Activated B cell treated with CpG ODN at 0.5 μM for 24 hours (primary cell): Measurements from ENCODE around the gene MAPK12. TPM values are rescaled to one million over a fixed set of nuclear protein-coding genes. Genes with fewer than 3 reads are reported as not detected.

Experiments
- ATAC-seq: fragments of 200-7000 bp; cut with Tn5 transposase; one replicate; pipeline ENCODE4 v1.10.0; 2021; ENCODE audit warnings: low read depth, mild to moderate bottlenecking, moderate library complexity
- CTCF ChIA-PET: fragments of 350-600 bp; sonication (Branson Sonifier 250); formaldehyde crosslinking; loops from one replicate; lab custom pipeline; 2021; ENCODE audit warnings: antibody characterized with exemption; lab: Charles Lee
- POLR2A ChIA-PET: fragments of 350-600 bp; sonication (Branson Sonifier 250); formaldehyde crosslinking; loops from one replicate; lab custom pipeline; 2021; ENCODE audit warnings: antibody characterized with exemption; lab: Charles Lee
- DNase-seq: peaks from one replicate; pipeline ENCODE4 v3.0.0; 2022
- H3K27ac Mint-ChIP-seq: one replicate; pipeline ENCODE4 v1.8.0; 2020; ENCODE audit warnings: mixed read lengths
- H3K27me3 Mint-ChIP-seq: one replicate; pipeline ENCODE4 v1.8.0; 2021; ENCODE audit warnings: mixed read lengths
- H3K36me3 Mint-ChIP-seq: one replicate; pipeline ENCODE4 v1.8.0; 2021; ENCODE audit warnings: low read depth, mixed read lengths
- H3K4me1 Mint-ChIP-seq: one replicate; pipeline ENCODE4 v1.8.0; 2021; ENCODE audit warnings: mixed read lengths
- H3K4me3 Mint-ChIP-seq: one replicate; pipeline ENCODE4 v1.8.0; 2020; ENCODE audit warnings: mild to moderate bottlenecking, mixed read lengths
- H3K9me3 Mint-ChIP-seq: one replicate; pipeline ENCODE4 v1.8.0; 2020; ENCODE audit warnings: mixed read lengths
- intact Hi-C: fragments of 100-400 bp; cut with micrococcal nuclease; formaldehyde crosslinking; loops from one replicate; pipeline ENCODE4 v1.15.1; 2024
- total RNA-seq: library from RNA; stranded (reverse); gene quantifications from 2 replicates; pipeline ENCODE4 v1.2.3, GENCODE V29; 2022
- TF ChIP-seq, protein P1 (sequence below): fragments of 200-600 bp; IDR thresholded peaks from one replicate; pipeline ENCODE4 v1.8.0; 2022; ENCODE audit warnings: antibody characterized with exemption, mild to moderate bottlenecking

Gene MAPK12
- total RNA-seq, 1 donor from 2014 or later, result 4.4 TPM

DNA sequence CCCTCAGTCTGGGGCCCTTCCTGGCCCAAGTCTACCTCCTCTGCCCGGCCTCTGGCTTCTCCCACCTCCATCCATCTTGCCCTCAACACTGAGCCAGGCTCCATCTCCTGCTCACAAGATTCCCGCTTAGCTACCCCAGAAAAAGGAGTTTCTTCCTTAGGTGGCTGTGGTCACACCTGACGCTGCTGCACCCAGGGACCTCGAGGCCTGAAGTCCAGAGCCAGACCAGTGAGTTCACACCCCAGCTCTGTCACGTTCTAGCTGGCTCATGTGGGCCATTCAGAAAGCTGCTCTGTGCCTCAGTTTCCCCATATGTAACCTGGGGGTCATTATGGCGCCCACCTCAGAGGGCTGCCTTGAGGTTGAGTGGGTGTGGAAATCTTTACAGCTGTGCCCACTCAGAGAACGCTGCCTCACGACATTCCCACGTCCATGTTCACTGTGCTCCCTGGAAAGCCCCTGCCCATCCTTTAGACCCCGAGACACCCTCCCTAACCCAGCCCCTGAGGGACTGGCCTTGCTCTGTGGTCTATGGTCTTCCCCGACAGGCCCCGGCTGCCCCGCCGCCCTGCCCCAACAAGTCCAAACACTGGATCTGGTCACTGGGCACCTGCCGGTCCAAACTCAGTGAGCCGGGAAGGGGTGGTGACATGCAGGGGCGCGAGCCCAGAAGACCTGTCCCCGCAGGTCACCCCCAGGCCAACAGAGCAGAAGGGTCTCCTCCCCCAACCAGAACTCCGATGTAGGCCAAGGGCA lies 36.2 kb upstream of the MAPK12 start:
- Mint-ChIP-seq H3K27me3 (peaks cover 4% of the 10 kb centered on the region), H3K9me3 (no peaks in the 10 kb centered on the region), H3K4me3 (no peak overlapping the region), H3K36me3 (no peaks in the 10 kb centered on the region), H3K27ac (no peak overlapping the region), H3K4me1 (peaks cover 53% of the 10 kb centered on the region)
- ATAC-seq (no peak), DNase-seq (no peak)
- ChIA-PET CTCF (no interaction called here), POLR2A (no interaction called here)
- intact Hi-C loops, result no loop called here
- TF ChIP-seq, protein P1, sequence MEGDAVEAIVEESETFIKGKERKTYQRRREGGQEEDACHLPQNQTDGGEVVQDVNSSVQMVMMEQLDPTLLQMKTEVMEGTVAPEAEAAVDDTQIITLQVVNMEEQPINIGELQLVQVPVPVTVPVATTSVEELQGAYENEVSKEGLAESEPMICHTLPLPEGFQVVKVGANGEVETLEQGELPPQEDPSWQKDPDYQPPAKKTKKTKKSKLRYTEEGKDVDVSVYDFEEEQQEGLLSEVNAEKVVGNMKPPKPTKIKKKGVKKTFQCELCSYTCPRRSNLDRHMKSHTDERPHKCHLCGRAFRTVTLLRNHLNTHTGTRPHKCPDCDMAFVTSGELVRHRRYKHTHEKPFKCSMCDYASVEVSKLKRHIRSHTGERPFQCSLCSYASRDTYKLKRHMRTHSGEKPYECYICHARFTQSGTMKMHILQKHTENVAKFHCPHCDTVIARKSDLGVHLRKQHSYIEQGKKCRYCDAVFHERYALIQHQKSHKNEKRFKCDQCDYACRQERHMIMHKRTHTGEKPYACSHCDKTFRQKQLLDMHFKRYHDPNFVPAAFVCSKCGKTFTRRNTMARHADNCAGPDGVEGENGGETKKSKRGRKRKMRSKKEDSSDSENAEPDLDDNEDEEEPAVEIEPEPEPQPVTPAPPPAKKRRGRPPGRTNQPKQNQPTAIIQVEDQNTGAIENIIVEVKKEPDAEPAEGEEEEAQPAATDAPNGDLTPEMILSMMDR, result no peak

DNA sequence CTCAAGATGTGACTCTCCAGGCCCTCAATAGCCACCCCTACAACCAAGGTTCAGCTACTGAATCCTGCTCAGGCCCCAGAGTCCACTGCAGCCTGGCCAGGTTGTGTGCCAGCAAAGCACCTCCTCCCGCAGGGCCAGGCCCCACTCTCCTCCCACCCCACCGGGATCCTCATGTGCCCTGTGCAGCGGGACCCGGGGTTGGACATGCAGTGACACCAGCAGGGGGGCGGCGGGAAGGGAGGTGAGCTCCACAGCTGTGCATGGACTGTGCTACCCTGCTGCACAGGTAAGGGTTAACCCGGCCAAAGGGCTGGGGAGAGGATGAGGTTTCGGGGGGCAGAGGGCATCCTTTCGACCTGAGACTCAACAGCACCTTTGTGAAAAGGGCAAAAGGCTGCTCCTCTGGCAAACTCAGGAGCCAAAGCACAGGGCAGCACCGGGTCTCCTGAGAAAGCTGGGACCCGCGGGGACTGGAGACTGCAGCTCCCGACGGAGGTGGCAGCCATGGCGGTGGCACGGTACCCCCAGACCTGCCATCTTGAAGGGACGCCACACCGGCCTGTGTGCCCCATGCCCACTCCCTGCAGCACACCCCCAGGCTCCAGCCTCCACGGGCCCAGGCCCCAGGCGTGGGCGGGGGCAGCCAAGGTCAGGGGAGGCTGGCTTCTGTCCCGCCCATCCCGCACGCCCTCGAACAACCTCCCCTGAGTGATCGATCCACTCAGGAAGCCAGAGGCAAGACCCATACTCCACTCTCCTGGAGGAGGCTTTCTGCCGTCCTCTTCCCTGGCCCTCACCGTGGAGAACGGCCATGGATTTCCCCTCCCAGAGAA lies 35.4 kb upstream of the MAPK12 start:
- no peak for ATAC-seq
- Mint-ChIP-seq H3K9me3 (no peaks in the 10 kb centered on the region), H3K4me3 (no peak overlapping the region), H3K4me1 (peaks cover 54% of the 10 kb centered on the region), H3K27ac (no peak overlapping the region), H3K27me3 (peaks cover 8% of the 10 kb centered on the region), H3K36me3 (no peaks in the 10 kb centered on the region)
- ChIA-PET POLR2A (interaction anchor here (0.6 to 6.5 kb wide), 5 partner anchors 9 to 362 kb away, joined by 3 to 74 read pairs (median 5); partner anchors contain the start of gene PLXNB2), CTCF (no interaction called here)
- DNase-seq, result no peak
- intact Hi-C loops, result no loop called here
- TF ChIP-seq, protein P1, result no peak

DNA sequence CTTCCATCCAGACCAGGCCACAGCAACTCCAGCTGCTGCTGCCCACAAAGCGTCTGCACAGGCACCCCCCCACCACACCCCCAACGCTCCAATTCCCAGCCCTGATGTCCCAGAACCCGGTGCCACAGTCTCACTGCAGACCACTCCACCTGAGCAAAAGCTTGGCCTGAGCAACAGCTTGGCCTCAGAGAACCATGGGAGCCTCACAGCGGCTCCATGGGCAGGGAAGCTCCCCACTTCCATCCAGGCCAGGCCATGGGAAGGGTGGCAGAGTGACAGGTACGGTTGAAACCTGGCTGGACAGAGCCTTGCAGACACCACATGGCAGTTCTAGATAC lies 32.8 kb upstream of the MAPK12 start:
- POLR2A ChIA-PET, result interaction anchor here (0.5 to 6.5 kb wide), 15 partner anchors 8 to 358 kb away, joined by 3 to 74 read pairs (median 4); partner anchors contain the start of genes DENND6B, HDAC10, PLXNB2 and SCO2
- CTCF ChIA-PET, result interaction anchor here (1.3 to 1.8 kb wide), 4 partner anchors 12 to 33 kb away, joined by 3 to 6 read pairs (median 5); no protein-coding TSS in a partner anchor
- Mint-ChIP-seq H3K27ac (no peak overlapping the region), H3K36me3 (no peaks in the 10 kb centered on the region), H3K27me3 (peaks cover 6% of the 10 kb centered on the region), H3K4me3 (peak overlapping the region; percentile 56), H3K4me1 (peaks cover 49% of the 10 kb centered on the region), H3K9me3 (no peaks in the 10 kb centered on the region)
- intact Hi-C loops, result loop anchor here (1.0 to 5.0 kb wide), 2 partner anchors 10 to 48 kb away; partner anchors contain the start of gene PPP6R2
- DNase-seq (no peak), ATAC-seq (no peak)
- TF ChIP-seq, protein P1, result no peak

DNA sequence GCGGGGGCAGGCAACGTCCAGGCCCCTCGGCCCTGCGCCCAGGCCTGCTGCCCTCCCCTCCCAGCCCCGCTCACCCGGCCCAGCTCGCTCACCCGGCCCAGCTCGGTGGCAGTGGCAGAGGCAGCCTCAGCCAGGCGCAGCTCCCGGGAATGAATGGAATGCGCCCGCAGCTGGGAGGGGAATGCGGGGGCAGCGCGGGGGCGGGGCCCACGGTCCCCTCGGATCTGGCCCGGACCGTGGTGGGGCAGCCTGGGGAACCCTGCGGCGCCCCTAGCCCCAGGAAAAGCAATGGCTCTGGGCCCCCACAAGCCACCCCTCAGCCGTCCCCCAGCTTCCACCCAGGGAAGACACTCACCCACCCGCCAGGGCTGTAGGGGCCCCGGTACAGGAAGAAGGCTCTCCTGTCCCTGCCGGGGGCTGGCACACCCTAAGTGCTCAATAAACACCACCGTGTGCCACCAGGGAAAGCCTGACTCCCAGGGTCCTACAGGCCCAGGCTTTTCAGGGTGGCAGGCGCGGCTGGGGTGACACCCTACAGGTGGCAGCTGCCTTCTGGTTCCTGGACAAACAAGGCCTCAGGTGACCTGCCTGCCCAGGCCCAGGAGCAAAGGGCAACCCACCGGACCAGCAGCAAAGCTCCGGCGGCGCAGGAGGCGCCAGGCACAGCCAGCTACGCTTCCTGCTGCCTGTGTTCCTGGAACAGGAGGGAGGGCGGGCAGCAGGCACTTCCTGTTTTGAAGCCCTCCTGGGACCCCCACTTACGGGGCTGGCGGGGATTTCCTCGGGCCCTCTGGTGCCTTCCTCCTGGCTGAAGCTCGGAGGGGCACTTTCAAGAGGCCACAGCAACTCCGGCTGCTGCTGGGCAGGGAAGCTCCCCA lies 32.2 kb upstream of the MAPK12 start:
- Mint-ChIP-seq H3K36me3 (no peaks in the 10 kb centered on the region), H3K27me3 (peaks cover 6% of the 10 kb centered on the region), H3K27ac (no peak overlapping the region), H3K9me3 (no peaks in the 10 kb centered on the region), H3K4me3 (peak overlapping the region; percentile 56), H3K4me1 (peaks cover 47% of the 10 kb centered on the region)
- ATAC-seq (peak; percentile 51), DNase-seq (no peak)
- ChIA-PET POLR2A (interaction anchor here (0.5 to 6.5 kb wide), 19 partner anchors 8 to 358 kb away, joined by 3 to 74 read pairs (median 4); partner anchors contain the start of genes DENND6B, HDAC10, PLXNB2 and SCO2), CTCF (interaction anchor here (1.3 to 1.8 kb wide), 4 partner anchors 12 to 34 kb away, joined by 3 to 6 read pairs (median 5); no protein-coding TSS in a partner anchor)
- intact Hi-C loops, result loop anchor here (1.0 to 5.0 kb wide), 3 partner anchors 11 to 49 kb away; partner anchors contain the start of genes MAPK11 and PPP6R2
- TF ChIP-seq, protein P1, result no peak
